ENCODE measurements around the gene EDN2.

DNA sequence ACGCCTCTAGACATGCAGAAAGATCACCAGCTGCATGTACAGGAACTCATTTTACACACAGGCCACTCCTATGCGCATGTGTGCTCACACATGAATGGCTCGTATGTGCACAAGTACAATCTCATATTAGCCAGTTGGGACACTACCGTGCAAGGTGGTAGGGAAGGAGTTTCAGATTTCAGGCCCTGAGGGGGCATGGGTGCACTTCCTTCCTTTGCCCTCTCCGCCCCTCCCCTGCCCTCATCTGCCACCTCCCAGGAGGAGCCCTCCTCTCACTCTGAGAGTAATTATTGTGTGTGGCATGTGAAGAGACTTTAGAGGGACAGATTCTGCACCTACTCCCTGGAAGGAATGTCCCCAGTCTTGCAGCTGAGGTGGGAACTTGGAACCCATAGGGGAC is 14.8 kb downstream of the EDN2 start:
- TF ChIP-seq ZBTB7A (tag by site-specific recombination; IDR thresholded peaks at IDR 0.05; ENCODE audit: low read depth) (no peak), YY1 (tag by site-specific recombination; IDR thresholded peaks at IDR 0.05) (no peak), ZNF701 (tag by site-specific recombination; IDR thresholded peaks at IDR 0.05) (no peak), ZNF391 (tag by site-specific recombination; IDR thresholded peaks at IDR 0.05; ENCODE audit: borderline replicate concordance, low read depth) (no peak), ZNF747 (tag by site-specific recombination; IDR thresholded peaks at IDR 0.05) (no peak), TCF7L2 (IDR thresholded peaks at IDR 0.05; ENCODE audit: borderline replicate concordance, low read depth, low read length) (no peak)
- TF ChIP-seq, protein P1, sequence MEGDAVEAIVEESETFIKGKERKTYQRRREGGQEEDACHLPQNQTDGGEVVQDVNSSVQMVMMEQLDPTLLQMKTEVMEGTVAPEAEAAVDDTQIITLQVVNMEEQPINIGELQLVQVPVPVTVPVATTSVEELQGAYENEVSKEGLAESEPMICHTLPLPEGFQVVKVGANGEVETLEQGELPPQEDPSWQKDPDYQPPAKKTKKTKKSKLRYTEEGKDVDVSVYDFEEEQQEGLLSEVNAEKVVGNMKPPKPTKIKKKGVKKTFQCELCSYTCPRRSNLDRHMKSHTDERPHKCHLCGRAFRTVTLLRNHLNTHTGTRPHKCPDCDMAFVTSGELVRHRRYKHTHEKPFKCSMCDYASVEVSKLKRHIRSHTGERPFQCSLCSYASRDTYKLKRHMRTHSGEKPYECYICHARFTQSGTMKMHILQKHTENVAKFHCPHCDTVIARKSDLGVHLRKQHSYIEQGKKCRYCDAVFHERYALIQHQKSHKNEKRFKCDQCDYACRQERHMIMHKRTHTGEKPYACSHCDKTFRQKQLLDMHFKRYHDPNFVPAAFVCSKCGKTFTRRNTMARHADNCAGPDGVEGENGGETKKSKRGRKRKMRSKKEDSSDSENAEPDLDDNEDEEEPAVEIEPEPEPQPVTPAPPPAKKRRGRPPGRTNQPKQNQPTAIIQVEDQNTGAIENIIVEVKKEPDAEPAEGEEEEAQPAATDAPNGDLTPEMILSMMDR (tag by site-specific recombination; IDR thresholded peaks at IDR 0.05): no peak
- TF ChIP-seq, protein P2, sequence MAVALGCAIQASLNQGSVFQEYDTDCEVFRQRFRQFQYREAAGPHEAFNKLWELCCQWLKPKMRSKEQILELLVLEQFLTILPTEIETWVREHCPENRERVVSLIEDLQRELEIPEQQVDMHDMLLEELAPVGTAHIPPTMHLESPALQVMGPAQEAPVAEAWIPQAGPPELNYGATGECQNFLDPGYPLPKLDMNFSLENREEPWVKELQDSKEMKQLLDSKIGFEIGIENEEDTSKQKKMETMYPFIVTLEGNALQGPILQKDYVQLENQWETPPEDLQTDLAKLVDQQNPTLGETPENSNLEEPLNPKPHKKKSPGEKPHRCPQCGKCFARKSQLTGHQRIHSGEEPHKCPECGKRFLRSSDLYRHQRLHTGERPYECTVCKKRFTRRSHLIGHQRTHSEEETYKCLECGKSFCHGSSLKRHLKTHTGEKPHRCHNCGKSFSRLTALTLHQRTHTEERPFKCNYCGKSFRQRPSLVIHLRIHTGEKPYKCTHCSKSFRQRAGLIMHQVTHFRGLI (tag by site-specific recombination; IDR thresholded peaks at IDR 0.05): no peak
- TF ChIP-seq, protein P3, sequence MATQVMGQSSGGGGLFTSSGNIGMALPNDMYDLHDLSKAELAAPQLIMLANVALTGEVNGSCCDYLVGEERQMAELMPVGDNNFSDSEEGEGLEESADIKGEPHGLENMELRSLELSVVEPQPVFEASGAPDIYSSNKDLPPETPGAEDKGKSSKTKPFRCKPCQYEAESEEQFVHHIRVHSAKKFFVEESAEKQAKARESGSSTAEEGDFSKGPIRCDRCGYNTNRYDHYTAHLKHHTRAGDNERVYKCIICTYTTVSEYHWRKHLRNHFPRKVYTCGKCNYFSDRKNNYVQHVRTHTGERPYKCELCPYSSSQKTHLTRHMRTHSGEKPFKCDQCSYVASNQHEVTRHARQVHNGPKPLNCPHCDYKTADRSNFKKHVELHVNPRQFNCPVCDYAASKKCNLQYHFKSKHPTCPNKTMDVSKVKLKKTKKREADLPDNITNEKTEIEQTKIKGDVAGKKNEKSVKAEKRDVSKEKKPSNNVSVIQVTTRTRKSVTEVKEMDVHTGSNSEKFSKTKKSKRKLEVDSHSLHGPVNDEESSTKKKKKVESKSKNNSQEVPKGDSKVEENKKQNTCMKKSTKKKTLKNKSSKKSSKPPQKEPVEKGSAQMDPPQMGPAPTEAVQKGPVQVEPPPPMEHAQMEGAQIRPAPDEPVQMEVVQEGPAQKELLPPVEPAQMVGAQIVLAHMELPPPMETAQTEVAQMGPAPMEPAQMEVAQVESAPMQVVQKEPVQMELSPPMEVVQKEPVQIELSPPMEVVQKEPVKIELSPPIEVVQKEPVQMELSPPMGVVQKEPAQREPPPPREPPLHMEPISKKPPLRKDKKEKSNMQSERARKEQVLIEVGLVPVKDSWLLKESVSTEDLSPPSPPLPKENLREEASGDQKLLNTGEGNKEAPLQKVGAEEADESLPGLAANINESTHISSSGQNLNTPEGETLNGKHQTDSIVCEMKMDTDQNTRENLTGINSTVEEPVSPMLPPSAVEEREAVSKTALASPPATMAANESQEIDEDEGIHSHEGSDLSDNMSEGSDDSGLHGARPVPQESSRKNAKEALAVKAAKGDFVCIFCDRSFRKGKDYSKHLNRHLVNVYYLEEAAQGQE (tag by site-specific recombination; IDR thresholded peaks at IDR 0.05): no peak
- TF ChIP-seq, protein P4, sequence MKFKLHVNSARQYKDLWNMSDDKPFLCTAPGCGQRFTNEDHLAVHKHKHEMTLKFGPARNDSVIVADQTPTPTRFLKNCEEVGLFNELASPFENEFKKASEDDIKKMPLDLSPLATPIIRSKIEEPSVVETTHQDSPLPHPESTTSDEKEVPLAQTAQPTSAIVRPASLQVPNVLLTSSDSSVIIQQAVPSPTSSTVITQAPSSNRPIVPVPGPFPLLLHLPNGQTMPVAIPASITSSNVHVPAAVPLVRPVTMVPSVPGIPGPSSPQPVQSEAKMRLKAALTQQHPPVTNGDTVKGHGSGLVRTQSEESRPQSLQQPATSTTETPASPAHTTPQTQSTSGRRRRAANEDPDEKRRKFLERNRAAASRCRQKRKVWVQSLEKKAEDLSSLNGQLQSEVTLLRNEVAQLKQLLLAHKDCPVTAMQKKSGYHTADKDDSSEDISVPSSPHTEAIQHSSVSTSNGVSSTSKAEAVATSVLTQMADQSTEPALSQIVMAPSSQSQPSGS (tag by site-specific recombination; IDR thresholded peaks at IDR 0.05; ENCODE audit: low read depth): no peak
- TF ChIP-seq, protein P5, sequence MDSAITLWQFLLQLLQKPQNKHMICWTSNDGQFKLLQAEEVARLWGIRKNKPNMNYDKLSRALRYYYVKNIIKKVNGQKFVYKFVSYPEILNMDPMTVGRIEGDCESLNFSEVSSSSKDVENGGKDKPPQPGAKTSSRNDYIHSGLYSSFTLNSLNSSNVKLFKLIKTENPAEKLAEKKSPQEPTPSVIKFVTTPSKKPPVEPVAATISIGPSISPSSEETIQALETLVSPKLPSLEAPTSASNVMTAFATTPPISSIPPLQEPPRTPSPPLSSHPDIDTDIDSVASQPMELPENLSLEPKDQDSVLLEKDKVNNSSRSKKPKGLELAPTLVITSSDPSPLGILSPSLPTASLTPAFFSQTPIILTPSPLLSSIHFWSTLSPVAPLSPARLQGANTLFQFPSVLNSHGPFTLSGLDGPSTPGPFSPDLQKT (IDR thresholded peaks at IDR 0.05; ENCODE audit: borderline replicate concordance, low read depth, low read length): no peak

All from HEK293 (cell line).